ENCODE results near the gene ATP6V0B. TPM values are rescaled to one million over a fixed set of nuclear protein-coding genes. Genes with fewer than 3 reads are reported as not detected.

Gene ATP6V0B
- total RNA-seq, 4 donors from 2014 or later = 111 to 223 (median 139) TPM

- DNase-seq (ENCODE audit: low spot score) = no peak
- ATAC-seq (ENCODE audit: low FRiP score) = no peak
- TF ChIP-seq, protein P1, sequence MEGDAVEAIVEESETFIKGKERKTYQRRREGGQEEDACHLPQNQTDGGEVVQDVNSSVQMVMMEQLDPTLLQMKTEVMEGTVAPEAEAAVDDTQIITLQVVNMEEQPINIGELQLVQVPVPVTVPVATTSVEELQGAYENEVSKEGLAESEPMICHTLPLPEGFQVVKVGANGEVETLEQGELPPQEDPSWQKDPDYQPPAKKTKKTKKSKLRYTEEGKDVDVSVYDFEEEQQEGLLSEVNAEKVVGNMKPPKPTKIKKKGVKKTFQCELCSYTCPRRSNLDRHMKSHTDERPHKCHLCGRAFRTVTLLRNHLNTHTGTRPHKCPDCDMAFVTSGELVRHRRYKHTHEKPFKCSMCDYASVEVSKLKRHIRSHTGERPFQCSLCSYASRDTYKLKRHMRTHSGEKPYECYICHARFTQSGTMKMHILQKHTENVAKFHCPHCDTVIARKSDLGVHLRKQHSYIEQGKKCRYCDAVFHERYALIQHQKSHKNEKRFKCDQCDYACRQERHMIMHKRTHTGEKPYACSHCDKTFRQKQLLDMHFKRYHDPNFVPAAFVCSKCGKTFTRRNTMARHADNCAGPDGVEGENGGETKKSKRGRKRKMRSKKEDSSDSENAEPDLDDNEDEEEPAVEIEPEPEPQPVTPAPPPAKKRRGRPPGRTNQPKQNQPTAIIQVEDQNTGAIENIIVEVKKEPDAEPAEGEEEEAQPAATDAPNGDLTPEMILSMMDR (IDR thresholded peaks at IDR 0.05) = no peak
Observed at GRCh38 chr1:43962324-43962723, 12.4 kb upstream of the ATP6V0B start.

- ATAC-seq (ENCODE audit: low FRiP score) (no peak), DNase-seq (ENCODE audit: low spot score) (no peak)
- TF ChIP-seq, protein P1 (IDR thresholded peaks at IDR 0.05) = no peak
Observed at GRCh38 chr1:43963006-43963405, 11.8 kb upstream of the ATP6V0B start.

DNA sequence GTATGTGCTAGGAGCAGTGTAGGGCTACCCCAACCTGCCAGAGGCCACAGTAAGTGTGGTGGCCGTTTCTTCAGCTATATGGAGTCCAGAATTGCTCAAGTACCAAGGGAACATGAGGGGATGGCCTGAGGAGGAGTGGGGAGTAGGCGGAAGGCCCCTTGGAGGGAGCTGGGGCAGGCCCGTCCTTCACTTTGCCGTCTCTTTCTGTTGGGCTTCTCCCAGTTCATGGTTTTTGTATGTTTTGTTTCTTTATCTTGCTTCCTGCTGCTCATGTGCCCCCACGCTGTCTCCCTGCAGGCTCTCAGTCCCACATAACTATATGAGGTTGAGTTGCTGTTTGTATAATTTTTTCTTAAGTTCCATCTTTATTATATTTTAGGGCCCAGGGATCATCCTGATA lies 10.9 kb upstream of the ATP6V0B start:
- DNase-seq (ENCODE audit: low spot score) = no peak
- TF ChIP-seq, protein P1 (IDR thresholded peaks at IDR 0.05) = no peak
- no peak for ATAC-seq (ENCODE audit: low FRiP score)

DNA sequence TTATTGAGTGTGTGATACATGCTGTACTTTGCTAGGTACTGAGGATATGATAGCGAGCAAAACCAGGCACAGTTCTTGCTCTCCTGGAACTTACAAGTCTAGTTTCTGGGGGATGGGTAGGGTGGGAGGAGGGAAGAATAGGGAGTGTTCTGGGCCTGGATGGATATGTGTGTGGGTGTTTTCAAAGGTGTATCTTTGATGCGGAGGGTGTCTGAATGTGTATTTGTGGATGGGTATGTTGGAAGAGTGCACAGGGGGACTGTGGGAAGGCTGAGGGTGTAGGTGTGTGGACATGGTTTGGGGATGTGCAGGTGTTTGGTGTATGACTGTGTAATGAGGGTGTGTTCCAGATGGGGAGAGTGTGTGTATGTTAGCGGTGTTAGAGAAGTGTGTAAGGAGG lies 9.4 kb upstream of the ATP6V0B start:
- TF ChIP-seq, protein P1 (IDR thresholded peaks at IDR 0.05) = no peak
- ATAC-seq (ENCODE audit: low FRiP score) (no peak), DNase-seq (ENCODE audit: low spot score) (no peak)

DNA sequence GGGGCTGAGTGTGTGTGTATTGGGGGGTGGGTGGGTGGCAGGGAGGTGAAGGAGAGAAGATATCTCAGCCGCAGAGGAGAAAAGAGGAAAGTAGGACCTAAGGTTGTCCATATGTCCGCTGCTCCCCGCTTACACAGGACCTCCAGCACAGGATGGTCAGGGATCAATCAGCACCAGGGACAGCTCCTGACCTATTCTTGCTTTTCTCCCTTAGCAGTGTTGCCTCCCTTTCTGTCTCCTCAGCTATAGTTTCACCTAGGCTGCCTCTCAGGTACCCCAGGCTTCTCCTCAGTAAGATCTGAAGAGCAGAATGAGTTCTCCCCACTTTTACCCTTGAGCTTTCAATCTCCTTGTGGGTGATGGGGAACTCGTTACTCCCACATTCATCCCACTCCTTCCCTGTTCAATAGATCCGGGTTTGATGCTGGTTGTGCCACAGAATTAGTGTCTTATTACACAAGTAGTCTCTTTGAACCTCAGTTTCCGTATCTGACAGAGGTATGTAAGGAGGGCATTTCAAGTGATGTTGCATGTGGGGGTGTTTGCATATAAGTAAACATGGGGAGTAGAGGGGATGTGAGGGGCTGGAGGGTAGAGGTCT lies 6.3 kb upstream of the ATP6V0B start:
- DNase-seq (ENCODE audit: low spot score) = no peak
- TF ChIP-seq, protein P1 (IDR thresholded peaks at IDR 0.05) = no peak
- ATAC-seq (ENCODE audit: low FRiP score) = no peak

GRCh38 chr1:43969416-43969745 lies 5.4 kb upstream of the ATP6V0B start:
- ATAC-seq (ENCODE audit: low FRiP score) = no peak
- TF ChIP-seq, protein P1 (IDR thresholded peaks at IDR 0.05) = no peak
- DNase-seq (ENCODE audit: low spot score) = no peak

GRCh38 chr1:43969746-43970466 lies 4.9 kb upstream of the ATP6V0B start, which contains the start of gene DPH2:
DPH2 (plus strand) TSS chr1:43970010; CDS start chr1:43970176, 166 bp downstream.
- DNase-seq (ENCODE audit: low spot score) (peak; percentile 88), ATAC-seq (ENCODE audit: low FRiP score) (peak; percentile 94)
- TF ChIP-seq, protein P1 (IDR thresholded peaks at IDR 0.05) = no peak
